Neural crest cell (in vitro differentiated cells): Measurements from ENCODE around the gene ZNF628. TPM values are rescaled to one million over a fixed set of nuclear protein-coding genes. Genes with fewer than 3 reads are reported as not detected.

Experiments used
- DNase-seq: peaks from one replicate; pipeline ENCODE4 v3.0.0; 2021; ENCODE audit warnings: low read depth, mixed read lengths, low spot score
- H3K27ac Mint-ChIP-seq: one replicate; pipeline ENCODE4 v1.8.0; 2021; ENCODE audit warnings: mild to moderate bottlenecking, mixed read lengths; ENCODE audit not compliant: unreplicated experiment
- H3K27me3 Mint-ChIP-seq: 2 replicates; pipeline ENCODE4 v1.8.0; 2021; ENCODE audit warnings: low read depth, mild to moderate bottlenecking, mixed read lengths
- H3K36me3 Mint-ChIP-seq: 2 replicates; pipeline ENCODE4 v1.8.0; 2021; ENCODE audit warnings: low read depth, mild to moderate bottlenecking, mixed read lengths
- H3K4me1 Mint-ChIP-seq: 2 replicates; pipeline ENCODE4 v1.8.0; 2021; ENCODE audit warnings: mixed read lengths
- H3K4me3 Mint-ChIP-seq: one replicate; pipeline ENCODE4 v1.8.0; 2021; ENCODE audit warnings: mild to moderate bottlenecking, mixed read lengths
- H3K9me3 Mint-ChIP-seq: 2 replicates; pipeline ENCODE4 v1.8.0; 2021; ENCODE audit warnings: mixed read lengths
- CTCF ChIP-seq: fragments of 200-600 bp; sonication (generic); conservative IDR thresholded peaks from 2 replicates; pipeline ENCODE4 v1.5.0; 2021; ENCODE audit warnings: antibody characterized with exemption, mild to moderate bottlenecking
- total RNA-seq: library from RNA; stranded (reverse); gene quantifications from 2 replicates; pipeline ENCODE4 v1.2.1, GENCODE V29; 2021

Gene ZNF628
- total RNA-seq, 1 donor from 2014 or later = 15.0 TPM

GRCh38 chr19:55441319-55441691 lies 35.1 kb upstream of the ZNF628 start:
- Mint-ChIP-seq H3K4me1 (peaks cover 15% of the 10 kb centered on the region), H3K9me3 (no peaks in the 10 kb centered on the region), H3K27me3 (peaks cover 96% of the 10 kb centered on the region), H3K36me3 (peaks cover 4% of the 10 kb centered on the region), H3K4me3 (no peak overlapping the region), H3K27ac (no peak overlapping the region)
- DNase-seq = no peak
- no peak for TF ChIP-seq CTCF

GRCh38 chr19:55441692-55442321 lies 34.6 kb upstream of the ZNF628 start:
- TF ChIP-seq CTCF = no peak
- no peak overlapping the region for H3K27ac Mint-ChIP-seq
- DNase-seq = no peak
- H3K4me1 Mint-ChIP-seq = peaks cover 15% of the 10 kb centered on the region
- H3K36me3 Mint-ChIP-seq = peaks cover 4% of the 10 kb centered on the region
- H3K9me3 Mint-ChIP-seq = no peaks in the 10 kb centered on the region
- H3K4me3 Mint-ChIP-seq = no peak overlapping the region
- peaks cover 95% of the 10 kb centered on the region for H3K27me3 Mint-ChIP-seq

- peaks cover 88% of the 10 kb centered on the region for H3K27me3 Mint-ChIP-seq
- H3K27ac Mint-ChIP-seq = no peak overlapping the region
- peaks cover 11% of the 10 kb centered on the region for H3K4me1 Mint-ChIP-seq
- no peaks in the 10 kb centered on the region for H3K9me3 Mint-ChIP-seq
- H3K4me3 Mint-ChIP-seq = no peak overlapping the region
- no peak for TF ChIP-seq CTCF
- peaks cover 4% of the 10 kb centered on the region for H3K36me3 Mint-ChIP-seq
- DNase-seq = no peak
These were observed 34.0 kb upstream of the ZNF628 start for GRCh38 chr19:55442372-55442961.

GRCh38 chr19:55443045-55443823 lies 33.2 kb upstream of the ZNF628 start, which contains the start of gene SHISA7:
SHISA7 (minus strand) TSS chr19:55443300; CDS start chr19:55442863, 437 bp downstream.
- peaks cover 10% of the 10 kb centered on the region for H3K4me1 Mint-ChIP-seq
- H3K27me3 Mint-ChIP-seq = peaks cover 82% of the 10 kb centered on the region
- no peak within 1 kb of the TSS for H3K4me3 Mint-ChIP-seq
- DNase-seq = no peak
- peaks cover 4% of the 10 kb centered on the region for H3K36me3 Mint-ChIP-seq
- H3K9me3 Mint-ChIP-seq = no peaks in the 10 kb centered on the region
- no peak for TF ChIP-seq CTCF
- no peak within 1 kb of the TSS for H3K27ac Mint-ChIP-seq

GRCh38 chr19:55443824-55444480 lies 32.5 kb upstream of the ZNF628 start:
- Mint-ChIP-seq H3K4me3 (no peak overlapping the region), H3K9me3 (no peaks in the 10 kb centered on the region), H3K4me1 (peaks cover 10% of the 10 kb centered on the region), H3K27me3 (peaks cover 75% of the 10 kb centered on the region), H3K27ac (no peak overlapping the region), H3K36me3 (peaks cover 4% of the 10 kb centered on the region)
- TF ChIP-seq CTCF = no peak
- no peak for DNase-seq
